HTR-8/SVneo (cell line): ENCODE results near the gene LRBA.
A peak's percentile ranks its signal among the peaks of the same experiment; 100 is the strongest.
"Not testable (repeated sequence)": the region's sequence is repeated elsewhere in the genome, so short reads cannot be mapped to it uniquely, and the experiment has no call there.

Experiments used
- DNase-seq: peaks from one replicate; pipeline ENCODE4 v3.0.0; 2011; ENCODE audit warnings: low spot score, mixed read lengths; ENCODE audit not compliant: insufficient read length
- FAIRE-seq: peaks from 2 replicates; lab custom pipeline; 2011; peaks lifted over from hg19 to GRCh38; lab: Jason Lieb, UNC

Gene LRBA

DNA sequence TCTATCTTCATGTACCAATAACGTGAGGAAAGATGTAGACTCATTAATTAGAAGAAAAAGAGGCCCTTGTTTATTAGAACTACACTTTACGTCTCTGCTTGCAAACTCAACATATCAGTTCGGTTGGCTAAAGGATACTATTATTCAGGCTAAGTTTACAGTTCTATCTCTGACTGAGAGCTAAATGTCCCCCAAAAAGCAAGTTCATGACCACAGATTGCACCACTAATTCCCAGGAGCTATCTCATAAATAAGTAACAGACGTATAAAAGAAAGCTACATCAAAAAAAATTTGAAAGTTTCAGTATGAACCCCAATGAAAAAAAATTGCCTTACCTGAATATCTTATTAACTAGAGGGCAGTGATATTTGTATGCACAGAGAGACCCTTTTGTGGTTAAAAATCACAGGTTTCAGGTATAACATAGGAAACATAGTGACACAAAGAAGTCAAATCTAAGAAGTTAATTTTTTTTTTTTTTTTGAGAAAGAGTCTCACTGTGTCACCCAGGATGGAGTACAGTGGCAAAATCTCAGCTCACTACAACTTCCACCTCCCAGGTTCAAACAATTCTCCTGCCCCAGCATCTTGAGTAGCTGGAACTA is 304.2 kb downstream of the LRBA start:
- no peak for FAIRE-seq
- no peak for DNase-seq

DNA sequence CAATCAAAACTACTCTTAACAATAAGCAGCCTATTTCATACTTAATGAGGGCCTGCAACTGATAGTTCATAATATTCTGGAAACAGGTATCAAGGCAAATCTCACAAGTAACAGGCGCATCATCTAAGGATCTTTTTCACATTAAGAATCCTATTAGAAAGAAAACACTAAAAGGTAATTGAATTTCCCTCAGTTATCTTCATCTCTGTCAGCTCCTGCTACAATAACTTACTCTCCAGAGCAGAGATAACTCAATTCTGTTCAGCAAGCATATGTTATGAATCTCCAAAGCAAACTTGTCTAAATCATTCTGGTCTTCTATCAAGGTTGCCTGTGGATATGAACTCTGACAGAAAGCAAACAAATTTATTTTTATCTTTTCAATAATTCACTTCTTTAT is 307.1 kb downstream of the LRBA start:
- FAIRE-seq (no peak), DNase-seq (no peak)

DNA sequence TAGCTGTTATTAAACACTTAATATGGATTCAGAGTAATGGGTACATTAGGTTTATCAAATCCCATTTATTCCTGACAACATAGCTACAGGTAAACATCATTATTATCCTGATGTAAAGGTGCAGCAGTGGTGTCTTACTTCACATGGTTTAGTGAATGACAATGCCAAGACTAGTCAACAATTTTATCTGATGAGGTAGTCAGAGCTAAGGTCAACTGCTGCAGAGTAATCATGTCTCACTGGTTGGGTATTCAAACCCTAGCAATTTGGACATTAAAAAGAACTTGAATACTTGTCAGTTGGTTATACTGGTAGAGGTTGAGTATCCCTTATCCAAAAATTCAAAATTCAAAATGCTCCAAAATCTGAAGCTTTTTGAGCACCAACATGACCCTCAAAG is 315.5 kb downstream of the LRBA start:
- FAIRE-seq (peak; percentile 13), DNase-seq (no peak)

DNA sequence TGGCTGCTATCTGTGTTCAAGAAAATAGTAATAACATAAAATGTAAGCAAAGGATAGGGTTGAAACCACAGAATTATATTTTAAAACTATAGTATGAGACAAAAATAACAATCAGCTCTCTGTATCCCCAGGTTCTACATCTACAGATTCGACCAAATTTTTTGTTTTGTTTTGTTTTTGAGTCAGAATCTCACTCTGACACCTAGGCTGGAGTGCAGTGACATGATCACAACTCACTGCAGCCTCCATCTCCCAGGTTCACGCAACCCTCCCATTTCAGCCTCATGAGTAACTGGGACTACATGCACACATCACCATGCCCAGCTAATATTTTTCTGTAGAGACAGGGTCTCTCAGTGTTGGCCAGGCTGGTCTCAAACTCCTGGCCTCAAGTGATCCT is 319.9 kb downstream of the LRBA start:
- no peak for FAIRE-seq
- no peak for DNase-seq

DNA sequence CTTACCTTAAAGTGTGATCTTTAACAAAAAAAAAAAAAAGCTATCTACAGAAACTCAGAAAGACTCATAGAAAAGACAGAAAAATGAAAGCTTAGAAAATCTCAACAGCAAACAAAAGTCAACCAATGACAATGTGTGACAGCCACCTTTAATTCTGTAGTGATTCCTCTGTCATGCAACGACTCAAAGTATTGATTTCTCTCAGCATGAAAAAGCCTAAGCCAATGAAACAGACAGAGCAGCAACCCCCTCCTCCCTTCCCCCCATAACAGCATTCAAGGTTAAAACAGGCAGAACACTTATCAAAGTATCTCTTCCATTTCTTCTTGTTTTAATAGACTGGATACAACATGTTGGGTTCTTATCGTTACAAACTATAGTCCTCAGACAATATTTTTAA is 320.6 kb downstream of the LRBA start:
- FAIRE-seq, result no peak
- no peak for DNase-seq

DNA sequence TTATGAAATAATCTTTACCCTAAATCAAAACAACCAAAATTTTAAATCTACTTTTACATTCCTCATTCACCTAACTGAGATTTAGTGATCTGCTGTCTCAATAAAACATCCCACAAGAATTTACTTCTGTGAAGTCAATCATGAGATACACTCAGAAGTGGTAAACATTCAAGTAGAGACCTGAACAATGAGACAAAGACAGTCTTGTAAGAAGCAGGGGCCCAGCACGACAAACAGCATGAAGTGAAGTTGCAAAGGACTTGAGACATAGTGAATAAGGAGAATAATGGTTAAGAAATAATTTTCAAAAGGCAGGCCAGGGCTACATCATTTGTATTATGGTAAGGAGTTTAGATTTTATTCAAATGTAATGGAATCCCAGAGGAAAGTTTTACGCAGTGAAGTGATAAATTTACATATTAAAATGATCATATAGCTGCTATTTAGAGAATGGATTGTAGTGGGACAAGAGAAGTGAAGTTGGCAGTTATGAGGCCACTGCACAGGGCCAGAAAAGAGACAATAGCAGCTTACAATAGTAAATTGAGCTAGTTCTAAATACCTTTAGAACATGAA is 331.2 kb downstream of the LRBA start:
- DNase-seq (no peak), FAIRE-seq (no peak)

DNA sequence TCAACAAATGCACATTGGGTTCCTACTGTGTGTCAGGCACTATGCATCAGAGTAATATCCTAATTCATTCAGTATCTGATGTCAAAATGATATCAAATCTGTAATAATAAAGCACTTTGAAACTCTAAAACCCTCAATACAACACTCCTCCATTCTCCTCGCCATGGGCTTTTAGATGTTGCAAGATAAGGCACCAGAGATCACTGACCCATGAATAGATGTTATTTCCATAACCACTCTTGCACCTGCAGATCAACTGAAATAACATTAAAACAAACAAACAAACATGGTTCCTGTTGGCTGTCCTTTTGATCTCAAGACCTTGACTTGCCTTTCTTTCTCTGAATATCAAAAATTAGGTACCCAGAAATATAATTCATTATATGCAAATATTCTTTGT is 333.0 kb downstream of the LRBA start:
- DNase-seq (no peak), FAIRE-seq (no peak)

DNA sequence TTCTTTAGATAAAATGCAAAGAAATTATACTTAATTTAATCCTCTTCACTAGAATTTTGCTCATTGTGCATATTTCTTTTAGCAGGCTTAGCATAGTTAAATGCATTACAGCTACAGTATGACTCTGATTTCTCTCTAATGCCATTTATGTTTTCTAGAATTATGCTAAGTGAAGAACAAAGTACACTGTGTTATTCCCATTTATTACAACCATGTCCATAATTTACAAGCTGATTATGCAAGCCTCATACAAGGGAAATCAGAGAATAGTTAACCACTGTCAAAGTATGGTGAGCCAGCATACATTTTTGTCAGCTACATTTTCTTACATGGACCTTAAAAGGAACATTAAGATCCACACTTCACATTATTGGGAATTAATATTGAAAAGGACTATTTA is 334.0 kb downstream of the LRBA start:
- no peak for FAIRE-seq
- DNase-seq, result no peak

DNA sequence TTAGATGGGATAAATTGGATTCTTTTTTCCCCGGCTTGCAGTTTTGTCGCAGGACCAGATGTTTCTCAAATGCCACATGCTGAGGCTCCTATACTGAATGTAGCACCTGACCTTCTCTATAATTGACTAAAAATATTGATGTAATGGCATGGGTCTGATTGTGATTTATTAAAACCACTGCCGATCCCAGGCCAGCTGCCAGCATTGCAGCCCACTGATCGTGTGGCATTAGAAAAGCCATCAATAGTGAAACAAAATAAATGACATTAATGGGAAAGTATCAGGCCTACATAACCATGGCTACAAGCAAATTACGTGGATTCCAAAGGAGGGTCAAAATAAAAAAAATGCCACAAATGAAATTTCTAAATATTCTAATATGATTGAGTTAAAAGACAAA is 334.4 kb downstream of the LRBA start:
- DNase-seq (no peak), FAIRE-seq (no peak)

DNA sequence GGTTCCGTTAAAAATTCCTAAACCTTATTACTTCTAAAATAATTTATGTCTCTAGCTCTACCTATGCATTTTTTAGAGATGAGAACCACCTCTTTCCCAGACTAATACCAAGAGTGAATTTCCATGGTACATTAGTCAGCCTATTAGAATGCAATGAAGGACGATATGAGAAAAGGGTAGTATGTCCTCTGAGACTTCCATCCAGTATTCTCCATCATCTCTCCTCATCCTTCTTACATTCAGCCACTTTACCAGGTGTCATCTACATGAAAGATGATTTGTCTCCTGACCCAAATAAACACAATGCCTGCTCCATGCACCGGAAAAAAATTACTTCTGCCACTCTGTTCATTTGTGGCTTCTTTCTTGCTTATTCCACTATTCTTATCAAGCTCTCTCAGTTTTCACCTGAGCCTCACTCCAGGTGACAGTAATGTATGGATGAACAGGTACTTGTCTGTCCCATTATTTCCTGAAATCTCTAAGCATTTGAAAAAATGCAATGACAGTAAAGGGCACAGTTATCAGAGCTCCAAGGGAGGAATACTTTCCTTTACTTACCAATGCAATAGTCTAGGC is 335.2 kb downstream of the LRBA start:
- no peak for FAIRE-seq
- DNase-seq, result peak; percentile 17

DNA sequence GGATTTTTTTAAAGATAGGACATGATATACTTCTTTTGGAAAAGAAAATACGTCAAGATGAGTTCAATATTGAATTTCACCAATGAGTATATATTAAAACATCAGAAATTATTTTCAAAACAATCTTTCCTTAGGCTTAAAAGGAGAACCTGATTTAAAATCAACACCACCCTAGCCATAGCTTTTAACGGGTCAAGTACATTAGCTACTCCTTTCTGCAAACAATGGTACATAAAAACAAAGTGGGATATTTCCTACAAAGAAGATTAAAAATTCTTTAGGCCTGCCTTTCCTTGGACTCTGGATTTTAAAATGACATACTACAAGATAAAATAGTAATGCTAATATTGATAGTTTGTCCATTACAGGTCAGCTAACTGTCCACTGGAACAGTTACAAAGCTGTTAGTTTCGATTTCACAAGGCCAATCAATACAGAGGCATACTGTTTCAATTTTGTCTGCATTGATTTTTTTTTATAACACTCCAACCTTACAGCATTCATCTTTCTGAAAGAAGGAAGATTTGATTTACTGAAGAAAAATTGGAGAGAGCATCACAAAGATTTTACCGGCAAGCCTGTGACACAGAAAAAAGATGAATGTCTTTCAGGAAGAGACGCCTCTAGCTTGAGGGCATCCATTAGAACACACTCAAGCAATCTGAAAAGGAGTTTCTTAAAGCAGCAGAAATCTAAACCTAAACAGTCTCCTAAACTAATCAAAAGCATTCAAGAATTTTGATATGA is 335.9 kb downstream of the LRBA start:
- DNase-seq (no peak), FAIRE-seq (no peak)

DNA sequence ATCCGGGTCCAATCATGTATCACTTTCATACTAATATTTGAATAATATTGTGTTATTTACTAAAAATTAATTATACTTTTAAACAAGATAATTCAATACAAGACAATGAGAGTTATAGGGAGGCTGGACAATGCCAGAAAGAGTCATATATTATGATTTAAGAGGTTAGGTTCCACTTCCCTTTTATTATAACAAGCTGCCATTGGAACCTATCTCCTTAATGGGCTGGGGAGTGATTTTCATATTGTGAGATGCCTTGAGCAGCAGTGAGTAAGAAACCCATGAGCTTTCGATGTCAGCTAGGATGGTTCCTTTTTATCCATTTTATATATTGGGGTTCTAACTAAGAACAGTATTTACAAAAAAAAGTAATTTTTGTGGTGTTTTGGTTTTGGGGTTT is 341.3 kb downstream of the LRBA start:
- DNase-seq, result no peak
- FAIRE-seq, result no peak

DNA sequence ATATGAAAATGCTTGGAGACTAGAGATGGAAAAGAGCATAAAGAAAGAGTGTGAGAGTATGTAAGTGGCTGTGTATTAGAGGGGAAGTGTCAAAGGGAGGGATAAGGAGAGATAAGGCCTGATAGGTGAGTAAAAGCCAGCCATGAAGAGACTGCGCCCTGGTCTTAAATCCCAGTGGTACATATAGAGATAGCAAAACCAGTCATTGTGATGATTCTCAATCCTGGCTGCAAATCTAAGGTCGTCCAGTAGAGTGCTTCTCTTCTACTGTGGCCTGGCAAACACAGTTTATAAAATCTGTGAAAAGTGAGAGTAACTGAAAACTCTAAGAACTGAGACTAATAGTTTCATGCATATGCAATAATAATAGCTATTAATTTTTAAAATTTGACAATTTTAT is 346.3 kb downstream of the LRBA start:
- no peak for DNase-seq
- no peak for FAIRE-seq

DNA sequence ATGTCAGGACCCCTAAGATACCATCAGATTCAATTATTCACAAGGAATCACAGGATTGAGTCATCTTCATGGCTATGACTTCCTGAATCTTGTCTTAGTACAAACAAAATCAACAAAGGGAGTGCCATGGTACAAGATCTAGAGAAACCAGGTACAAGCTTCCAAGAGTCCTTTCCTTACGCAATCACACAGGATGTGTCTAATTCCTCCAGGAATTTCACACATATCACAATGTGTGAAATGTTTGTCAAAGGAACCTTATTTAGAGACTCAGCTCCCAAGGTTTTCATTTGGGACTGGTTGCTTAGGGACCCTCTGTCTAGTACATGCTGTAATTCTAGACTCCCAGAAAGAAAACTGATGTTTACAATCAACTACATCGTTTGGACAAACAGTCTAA is 350.1 kb downstream of the LRBA start:
- no peak for FAIRE-seq
- peak; percentile 6 for DNase-seq

DNA sequence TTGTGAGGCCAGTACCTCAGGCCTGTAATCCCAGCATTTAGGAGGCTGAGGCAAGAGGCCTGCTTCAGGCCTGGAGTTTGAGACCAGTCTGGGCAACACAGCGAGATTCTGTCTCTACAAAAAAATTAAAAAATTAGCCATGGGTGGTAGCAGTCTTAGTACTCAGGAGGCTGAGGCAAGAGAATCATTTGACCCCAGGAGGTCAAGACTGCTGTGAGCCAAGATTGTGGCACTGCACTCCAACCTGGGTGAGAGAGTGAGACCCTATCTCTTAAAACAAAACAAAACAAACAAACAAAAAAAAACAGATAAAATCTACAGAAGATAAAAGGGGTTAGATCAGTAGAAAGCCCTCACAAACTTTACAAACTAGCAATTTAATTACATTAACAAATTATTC is 352.4 kb downstream of the LRBA start:
- DNase-seq (no peak), FAIRE-seq (no peak)

DNA sequence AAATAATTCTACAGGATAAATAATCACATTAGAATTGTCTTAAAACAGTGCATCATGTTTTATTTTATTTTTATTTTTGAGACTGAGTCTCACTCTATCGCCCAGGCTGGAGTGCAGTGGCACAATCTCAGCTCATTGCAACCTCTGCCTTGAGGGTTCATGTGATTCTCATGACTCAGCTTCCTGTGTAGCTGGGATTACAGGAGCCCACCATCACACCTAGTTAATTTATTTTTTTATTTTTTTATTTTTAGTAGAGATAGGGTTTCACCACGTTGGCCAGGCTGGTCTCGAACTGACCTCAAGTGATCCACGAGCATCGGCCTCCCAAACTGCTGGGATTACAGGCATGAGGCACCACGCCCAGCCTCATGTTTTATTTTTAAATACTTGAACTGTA is 353.5 kb downstream of the LRBA start:
- not testable (repeated sequence) for FAIRE-seq, DNase-seq

DNA sequence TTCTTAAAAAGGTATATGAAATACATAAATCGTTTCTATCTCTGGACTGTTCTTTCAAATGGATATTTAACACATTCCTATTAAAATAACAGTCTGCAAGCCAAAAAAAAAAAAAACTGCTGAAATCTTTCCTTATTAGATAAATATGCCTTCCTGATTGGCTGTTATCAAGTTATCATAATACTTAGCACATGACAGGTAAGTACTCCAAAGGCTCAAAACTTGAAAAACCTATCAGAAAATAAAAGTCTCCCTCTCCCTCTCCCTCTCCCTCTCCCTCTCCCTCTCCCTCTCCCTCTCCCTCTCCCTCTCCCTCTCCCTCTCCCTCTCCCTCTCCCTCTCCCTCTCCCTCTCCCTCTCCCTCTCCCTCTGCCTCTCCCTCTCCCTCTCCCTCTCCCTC is 356.8 kb downstream of the LRBA start:
- FAIRE-seq, DNase-seq: not testable (repeated sequence)

DNA sequence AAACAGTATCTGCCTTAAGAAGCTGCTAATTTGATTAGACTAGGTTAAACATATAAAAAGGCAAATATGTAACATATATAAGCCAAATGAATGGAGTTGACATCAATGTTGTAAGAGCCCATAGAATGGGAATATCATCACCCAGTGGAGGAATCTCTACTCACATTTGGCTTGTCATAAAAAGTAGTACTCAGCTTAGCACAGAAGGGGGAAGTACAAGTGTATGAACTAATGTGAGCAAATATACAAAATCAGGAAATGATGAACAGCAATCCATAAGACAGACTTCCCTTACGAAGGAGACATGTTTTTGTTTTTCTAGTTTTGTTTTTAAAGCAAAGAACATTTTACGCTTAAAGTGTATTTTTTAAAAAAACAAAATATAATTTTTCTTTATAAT is 358.2 kb downstream of the LRBA start:
- FAIRE-seq (no peak), DNase-seq (no peak)

DNA sequence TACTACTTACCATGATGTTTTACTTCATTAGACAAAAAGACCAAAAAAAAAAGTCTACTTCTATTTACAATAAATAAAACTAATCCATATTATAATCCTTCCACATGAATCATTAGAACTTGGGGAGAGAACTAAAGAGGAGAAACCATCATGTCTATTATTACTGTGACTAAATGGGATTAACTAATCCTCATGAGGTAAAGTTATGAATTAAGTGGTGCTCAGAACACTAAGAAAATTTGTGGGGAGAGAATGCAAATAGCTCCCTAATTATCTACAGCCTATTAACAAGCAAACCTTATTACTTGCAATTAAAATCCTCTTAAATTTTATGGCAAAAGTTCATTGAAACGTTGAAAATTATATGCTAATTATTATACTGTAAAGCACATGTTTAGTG is 364.3 kb downstream of the LRBA start:
- FAIRE-seq, result no peak

DNA sequence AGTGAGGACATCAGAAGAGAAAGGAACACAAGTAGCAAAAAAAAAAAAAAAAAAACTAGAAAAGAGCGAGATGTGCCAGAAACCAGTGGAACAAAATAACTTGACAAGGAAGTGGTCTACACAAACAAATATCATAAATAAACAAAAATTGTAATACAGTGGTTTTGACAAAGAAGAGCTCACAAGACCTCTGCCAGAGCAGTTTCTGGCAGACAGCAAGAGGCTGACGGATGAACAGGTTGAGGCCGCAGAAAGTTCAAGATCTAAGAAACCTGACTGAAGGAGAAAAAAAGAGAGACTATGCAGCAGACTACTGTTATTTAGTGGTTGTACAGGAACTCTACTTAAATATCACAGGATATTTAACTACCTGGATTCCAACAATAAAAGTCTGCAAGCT is 367.0 kb downstream of the LRBA start:
- DNase-seq (no peak), FAIRE-seq (no peak)

More for the DNA sequence above, 364.3 kb downstream of the LRBA start:
- no peak for DNase-seq

DNA sequence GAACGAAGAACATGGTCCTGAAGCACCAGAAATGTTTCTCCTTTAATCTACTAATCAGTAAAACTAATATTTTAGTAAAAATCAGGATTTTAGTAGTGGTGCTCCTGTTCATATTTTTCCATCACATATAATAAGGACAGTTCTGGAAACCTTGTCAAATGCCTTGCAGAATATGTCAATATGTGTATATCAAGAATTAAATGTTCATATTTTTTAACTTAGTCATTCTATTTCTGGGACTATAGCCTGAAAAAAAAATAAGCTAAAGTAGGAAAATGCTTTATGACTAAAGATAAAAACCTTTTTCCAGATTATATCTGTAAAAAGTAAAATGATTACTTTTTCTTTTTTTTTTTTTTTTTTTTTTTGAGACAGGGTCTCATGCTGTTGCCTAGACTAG is 368.1 kb downstream of the LRBA start:
- FAIRE-seq, result no peak
- DNase-seq, result no peak
